Vagina (tissue), 2 donors: Measurements from ENCODE around the gene NYAP1.

ENCODE experiments used
- CTCF ChIP-seq, 3 experiments: fragments of 450-650 bp in 2 of 3; fragments of 200-600 bp in 1 of 3; sonication (generic) in 1 of 3; IDR thresholded peaks; one replicate each; pipeline ENCODE4 v1.5.1; 2017 to 2019; ENCODE audit warnings: antibody characterized with exemption in 3 of 3, mild to moderate bottlenecking in 2 of 3, moderate library complexity in 2 of 3
- POLR2A ChIP-seq, 2 donors: fragments of 450-650 bp; IDR thresholded peaks; one replicate each; pipeline ENCODE4 v1.6.1; 2017; ENCODE audit warnings: antibody characterized with exemption in 2 of 2, mild to moderate bottlenecking in 2 of 2, moderate library complexity in 2 of 2
- POLR2AphosphoS5 ChIP-seq, 2 donors: sonication (generic); formaldehyde crosslinking; IDR thresholded peaks; one replicate each; pipeline ENCODE4 v1.9.0; 2017; ENCODE audit warnings: antibody characterized with exemption in 2 of 2, mild to moderate bottlenecking in 2 of 2, low read depth in 1 of 2; ENCODE audit not compliant: insufficient read depth in 1 of 2

- TF ChIP-seq POLR2A (IDR thresholded peaks at IDR 0.05): no peak
- TF ChIP-seq CTCF (IDR thresholded peaks at IDR 0.05): no peak
- TF ChIP-seq POLR2AphosphoS5 (IDR thresholded peaks at IDR 0.05; ENCODE audit: insufficient read depth in 1 of 2, low read depth in 1 of 2): no peak
These were observed 59.9 kb downstream of the NYAP1 start for GRCh38 chr7:100543586-100543985.
